Gastrocnemius medialis (tissue), 4 donors: ENCODE results near the gene FHOD3. TPM values are rescaled to one million over a fixed set of nuclear protein-coding genes. Genes with fewer than 3 reads are reported as not detected.

ENCODE experiments used
- ATAC-seq, 2 donors: fragments of 150-250 bp; one replicate each; pipeline ENCODE4 v1.9.1; 2016
- DNase-seq, 2 donors: peaks; one replicate each; pipeline ENCODE4 v3.0.0-alpha.2; 2019
- H3K27ac ChIP-seq, 4 donors: fragments of 200-600 bp; sonication (generic); 1 replicate in 1 of 4; 2 replicates in 3 of 4; pipeline ENCODE4 v1.5.1; 2016 to 2018; ENCODE audit warnings: mild to moderate bottlenecking in 2 of 4, moderate library complexity in 1 of 4
- H3K27me3 ChIP-seq, 3 donors: fragments of 200-600 bp; sonication (generic) in 2 of 3; 1 replicate in 1 of 3; 2 replicates in 2 of 3; pipeline versions ENCODE4 v1.5.1 to v1.6.0; 2016 to 2019; ENCODE audit warnings: mild to moderate bottlenecking in 1 of 3, moderate library complexity in 1 of 3
- H3K36me3 ChIP-seq, 2 donors: fragments of 200-600 bp; sonication (generic) in 1 of 2; one replicate each; pipeline ENCODE4 v1.5.1; 2017 to 2018
- H3K4me1 ChIP-seq, 2 donors: fragments of 200-600 bp; sonication (generic) in 1 of 2; one replicate each; pipeline ENCODE4 v1.5.1; 2016 to 2017; ENCODE audit warnings: mild to moderate bottlenecking in 2 of 2
- H3K4me3 ChIP-seq, 4 donors: fragments of 200-600 bp; sonication (generic) in 3 of 4; 1 replicate in 1 of 4; 2 replicates in 3 of 4; pipeline ENCODE4 v1.5.1; 2016 to 2019; ENCODE audit warnings: mild to moderate bottlenecking in 2 of 4
- H3K9me3 ChIP-seq, 3 donors: fragments of 200-600 bp; sonication (generic) in 2 of 3; 1 replicate in 1 of 3; 2 replicates in 2 of 3; pipeline ENCODE4 v1.5.1; 2016 to 2019
- CTCF ChIP-seq, 5 experiments: fragments of 450-650 bp in 3 of 5; fragments of 200-600 bp in 2 of 5; sonication (generic) in 2 of 5; IDR thresholded peaks in 4 of 5; conservative IDR thresholded peaks in 1 of 5; 1 replicate in 4 of 5; 2 replicates in 1 of 5; pipeline ENCODE4 v1.5.1; 2016 to 2019; ENCODE audit warnings: antibody characterized with exemption in 5 of 5, mild to moderate bottlenecking in 3 of 5, moderate library complexity in 3 of 5
- POLR2A ChIP-seq, 2 donors: fragments of 450-650 bp; IDR thresholded peaks; one replicate each; pipeline ENCODE4 v1.6.1; 2017; ENCODE audit warnings: antibody characterized with exemption in 2 of 2, mild to moderate bottlenecking in 2 of 2, moderate library complexity in 2 of 2
- in situ Hi-C, 4 donors: fragments of 200-750 bp; cut with MboI; loops; one replicate each; pipeline versions ENCODE4 v1.15.0 to v1.8.0; 2017; ENCODE audit warnings: low sequenced_read_pairs in 4 of 4
- intact Hi-C: fragments of 100-400 bp; cut with DNase I; formaldehyde crosslinking; loops from one replicate; pipeline ENCODE4 v1.15.1; 2023; ENCODE audit warnings: low total_unique reads
- total RNA-seq, 4 donors: library from RNA; depleted of rRNA; stranded (reverse); fragments of >200 nt; gene quantifications; one replicate each; pipeline versions ENCODE4 v1.1.0 to v1.2.3, GENCODE V29; 2016

FHOD3 gene
- total RNA-seq, 4 donors from 2014 or later: 10.0 to 32.5 (median 17.0) TPM

GRCh38 chr18:36610258-36610657 lies 312.7 kb downstream of the FHOD3 start:
- Histone ChIP-seq H3K36me3 (no peaks in the 10 kb centered on the region), H3K4me1 (no peaks in the 10 kb centered on the region), H3K9me3 (no peaks in the 10 kb centered on the region), H3K4me3 (no peak overlapping the region), H3K27ac (no peak overlapping the region), H3K27me3 (no peaks in the 10 kb centered on the region)
- TF ChIP-seq POLR2A (IDR thresholded peaks at IDR 0.05) (no peak), CTCF (IDR thresholded peaks at IDR 0.05 in 4 of 5, conservative IDR thresholded peaks at IDR 0.05 in 1 of 5) (no peak)
- intact Hi-C loops (no loop called here), in situ Hi-C loops (no loop called here)
- DNase-seq (no peak), ATAC-seq (no peak)

- H3K36me3 ChIP-seq: no peaks in the 10 kb centered on the region
- TF ChIP-seq CTCF (IDR thresholded peaks at IDR 0.05 in 4 of 5, conservative IDR thresholded peaks at IDR 0.05 in 1 of 5) (no peak), POLR2A (IDR thresholded peaks at IDR 0.05) (no peak)
- in situ Hi-C loops: no loop called here
- no peaks in the 10 kb centered on the region for H3K4me1 ChIP-seq
- no peaks in the 10 kb centered on the region for H3K9me3 ChIP-seq
- no peaks in the 10 kb centered on the region for H3K27me3 ChIP-seq
- ATAC-seq (no peak), DNase-seq (no peak)
- intact Hi-C loops: no loop called here
- no peak overlapping the region for H3K4me3 ChIP-seq
- no peak overlapping the region for H3K27ac ChIP-seq
Measured at GRCh38 chr18:36610661-36611060, 313.1 kb downstream of the FHOD3 start.

DNA sequence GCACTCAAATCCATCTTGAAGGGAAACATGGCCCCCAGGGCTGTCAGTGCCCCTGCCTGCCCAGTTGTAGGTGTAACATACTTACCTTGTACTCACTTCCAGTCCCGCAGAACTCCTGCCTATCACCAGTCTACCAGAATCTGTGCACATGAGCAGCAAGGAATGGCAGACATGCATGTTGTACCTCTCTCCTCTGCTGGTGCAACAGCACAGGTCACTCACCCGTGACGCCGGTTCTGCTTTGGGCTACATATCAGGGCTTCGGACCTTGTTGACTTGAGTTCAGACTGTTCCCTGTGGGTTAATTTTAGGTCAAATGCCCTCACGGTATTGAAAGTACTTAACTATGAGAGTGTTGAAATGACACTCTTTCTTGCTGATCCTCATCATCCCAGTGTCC lies 315.6 kb downstream of the FHOD3 start:
- in situ Hi-C loops (no loop called here), intact Hi-C loops (no loop called here)
- TF ChIP-seq POLR2A (IDR thresholded peaks at IDR 0.05) (no peak), CTCF (IDR thresholded peaks at IDR 0.05 in 4 of 5, conservative IDR thresholded peaks at IDR 0.05 in 1 of 5) (no peak)
- no peak for DNase-seq
- Histone ChIP-seq H3K27me3 (no peaks in the 10 kb centered on the region), H3K9me3 (no peaks in the 10 kb centered on the region), H3K36me3 (no peaks in the 10 kb centered on the region), H3K4me1 (no peaks in the 10 kb centered on the region), H3K4me3 (no peak overlapping the region), H3K27ac (no peak overlapping the region)
- no peak for ATAC-seq

DNA sequence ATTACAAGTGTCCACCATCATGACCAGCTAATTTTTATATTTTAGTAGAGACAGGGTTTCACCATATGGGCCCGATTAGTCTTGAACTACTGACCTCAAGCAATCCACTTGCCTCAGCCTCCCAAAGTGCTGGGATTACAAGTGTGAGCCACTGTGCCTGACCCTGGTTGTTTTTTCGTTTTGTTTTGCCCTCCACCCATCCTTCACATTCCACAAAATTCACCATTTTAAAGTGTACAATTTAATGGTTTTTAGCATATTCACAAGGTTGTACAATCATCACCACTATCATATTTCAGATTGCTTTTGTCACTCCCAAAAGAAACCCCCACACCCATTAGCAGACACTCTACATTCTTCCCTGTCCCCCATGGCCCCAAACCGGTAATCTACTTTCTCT lies 316.3 kb downstream of the FHOD3 start:
- H3K27ac ChIP-seq: no peak overlapping the region
- no peaks in the 10 kb centered on the region for H3K9me3 ChIP-seq
- no peak for ATAC-seq
- in situ Hi-C loops: no loop called here
- H3K4me1 ChIP-seq: no peaks in the 10 kb centered on the region
- intact Hi-C loops: no loop called here
- no peaks in the 10 kb centered on the region for H3K27me3 ChIP-seq
- H3K36me3 ChIP-seq: no peaks in the 10 kb centered on the region
- DNase-seq: no peak
- TF ChIP-seq CTCF (IDR thresholded peaks at IDR 0.05 in 4 of 5, conservative IDR thresholded peaks at IDR 0.05 in 1 of 5): no peak
- no peak for TF ChIP-seq POLR2A (IDR thresholded peaks at IDR 0.05)
- no peak overlapping the region for H3K4me3 ChIP-seq

DNA sequence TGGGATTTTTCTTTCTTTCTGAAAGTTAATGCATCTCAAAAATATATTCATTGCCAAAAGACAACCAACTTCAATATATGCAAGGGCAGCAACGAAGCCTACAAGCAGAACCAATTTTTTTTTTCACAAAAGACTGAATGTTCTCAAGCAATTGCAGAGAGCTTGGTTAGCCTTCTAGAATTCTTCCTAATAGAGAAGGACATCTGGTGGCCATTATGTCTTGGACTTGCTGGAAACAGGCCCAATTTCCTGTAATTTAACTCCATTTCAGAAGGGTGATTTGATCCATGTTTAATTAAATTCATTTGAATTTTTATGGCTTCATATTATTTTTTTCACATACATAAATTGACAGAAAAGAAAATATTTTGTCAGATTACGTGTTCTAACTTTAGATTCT lies 323.3 kb downstream of the FHOD3 start:
- DNase-seq (no peak), ATAC-seq (no peak)
- Histone ChIP-seq H3K27ac (no peak overlapping the region), H3K4me1 (no peaks in the 10 kb centered on the region), H3K9me3 (no peaks in the 10 kb centered on the region), H3K27me3 (no peaks in the 10 kb centered on the region), H3K36me3 (no peaks in the 10 kb centered on the region), H3K4me3 (no peak overlapping the region)
- TF ChIP-seq CTCF (IDR thresholded peaks at IDR 0.05 in 4 of 5, conservative IDR thresholded peaks at IDR 0.05 in 1 of 5) (no peak), POLR2A (IDR thresholded peaks at IDR 0.05) (no peak)
- in situ Hi-C loops: no loop called here
- intact Hi-C loops: no loop called here
